HCT116 (cell line): ENCODE measurements around the gene FKBP1A. TPM values are rescaled to one million over a fixed set of nuclear protein-coding genes. Genes with fewer than 3 reads are reported as not detected.

ENCODE experiments used
- ATAC-seq: fragments of 200-7000 bp; cut with Tn5 transposase; 2 replicates; pipeline ENCODE4 v1.9.1; 2020; ENCODE audit warnings: mild to moderate bottlenecking, moderate library complexity
- BruUV-seq: library from RNA; stranded (reverse); fragments of 400-500 nt; replicated peaks from 2 replicates; lab custom pipeline; 2021; lab: Mats Ljungman, UMichigan
- CTCF ChIA-PET: fragments of 300-600 bp; sonication (Branson Sonifier 250); formaldehyde crosslinking; loops from one replicate; lab custom pipeline; 2021; ENCODE audit warnings: antibody characterized with exemption; lab: Charles Lee
- POLR2A ChIA-PET: fragments of 300-600, 350-600 bp; sonication (Branson Sonifier 250); formaldehyde crosslinking; loops from one replicate; lab custom pipeline; 2021; ENCODE audit warnings: antibody characterized with exemption; lab: Charles Lee
- RAD21 ChIA-PET, 2 experiments: fragments of 300-600 bp; sonication (Branson Sonifier 250); formaldehyde crosslinking; loops; one replicate each; lab custom pipeline; 2023; ENCODE audit warnings: low total read pairs in 2 of 2; ENCODE audit not compliant: uncharacterized antibody in 2 of 2, unreplicated experiment in 2 of 2, low non-redundant PET in 1 of 2; lab: Charles Lee
- DNase-seq: peaks from one replicate; pipeline ENCODE4 v3.0.0-alpha.2; 2010; ENCODE audit warnings: low read depth, low spot score
- H2AFZ ChIP-seq: fragments of 200-600 bp; shearing (Covaris generic), sonication (generic); 2 replicates; pipeline ENCODE4 v1.6.1; 2017; ENCODE audit warnings: low read depth, mixed run types, mixed read lengths, antibody characterized with exemption, low read length; ENCODE audit not compliant: poor library complexity, severe bottlenecking
- H3K27ac ChIP-seq: 2 replicates; pipeline ENCODE4 v1.5.1; 2012; ENCODE audit warnings: low read depth, low read length
- H3K27me3 ChIP-seq: fragments of 200-600 bp; sonication (generic); 2 replicates; pipeline ENCODE4 v1.6.1; 2016; ENCODE audit warnings: mixed run types, low read length, mixed read lengths; ENCODE audit not compliant: insufficient read depth
- H3K36me3 ChIP-seq, 2 experiments: fragments of 200-500 bp in 1 of 2; fragments of 200-600 bp in 1 of 2; sonication (Bioruptor generic) in 1 of 2; sonication (generic) in 1 of 2; 2 replicates each; pipeline versions ENCODE4 v1.5.1 to v1.6.1; 2014 to 2016; ENCODE audit warnings: low read length in 2 of 2, inconsistent platforms in 1 of 2, mixed read lengths in 1 of 2, mixed run types in 1 of 2; ENCODE audit not compliant: insufficient read depth in 2 of 2, control insufficient read depth in 1 of 2
- H3K4me1 ChIP-seq, 2 experiments: fragments of 200-600 bp in 1 of 2; sonication (generic) in 1 of 2; 2 replicates each; pipeline versions ENCODE4 v1.5.1 to v1.6.1; 2012 to 2017; ENCODE audit warnings: low read length in 2 of 2, inconsistent platforms in 1 of 2, mild to moderate bottlenecking in 1 of 2, mixed read lengths in 1 of 2, mixed run types in 1 of 2, moderate library complexity in 1 of 2; ENCODE audit not compliant: insufficient read depth in 2 of 2, control insufficient read depth in 1 of 2
- H3K4me2 ChIP-seq: fragments of 200-600 bp; sonication (generic); 2 replicates; pipeline ENCODE4 v1.6.1; 2017; ENCODE audit warnings: mixed run types, low read length, mixed read lengths
- H3K4me3 ChIP-seq, 2 experiments: fragments of 200-600 bp in 1 of 2; sonication (generic) in 1 of 2; replicated peaks in 1 of 2; 2 replicates each; pipeline ENCODE4 v1.5.1; 2011 to 2016; ENCODE audit warnings: low read length in 2 of 2, control low read depth in 1 of 2, low read depth in 1 of 2, mild to moderate bottlenecking in 1 of 2, mixed read lengths in 1 of 2, mixed run types in 1 of 2
- H3K79me2 ChIP-seq: fragments of 200-600 bp; sonication (generic); 2 replicates; pipeline ENCODE4 v1.6.1; 2017; ENCODE audit warnings: mild to moderate bottlenecking, mixed run types, low read length, moderate library complexity, mixed read lengths; ENCODE audit not compliant: insufficient read depth
- H3K9ac ChIP-seq: fragments of 200-600 bp; sonication (generic); 2 replicates; pipeline ENCODE4 v1.6.1; 2016; ENCODE audit warnings: low read length, mixed read lengths
- H3K9me2 ChIP-seq: fragments of 200-600 bp; sonication (generic), shearing (Covaris generic); 2 replicates; pipeline ENCODE4 v1.6.1; 2017; ENCODE audit warnings: mixed run types, mild to moderate bottlenecking, moderate library complexity; ENCODE audit not compliant: insufficient read depth
- H3K9me3 ChIP-seq, 2 experiments: fragments of 200-500 bp in 1 of 2; fragments of 200-600 bp in 1 of 2; sonication (Bioruptor generic) in 1 of 2; sonication (generic) in 1 of 2; 2 replicates each; pipeline ENCODE4 v1.6.1; 2014 to 2017; ENCODE audit warnings: low read length in 2 of 2, mixed read lengths in 2 of 2, inconsistent platforms in 1 of 2, low read depth in 1 of 2, mild to moderate bottlenecking in 1 of 2, mixed run types in 1 of 2, moderate library complexity in 1 of 2; ENCODE audit not compliant: control insufficient read depth in 1 of 2, insufficient read depth in 1 of 2
- H4K20me1 ChIP-seq: fragments of 200-600 bp; sonication (generic), shearing (Covaris generic); 2 replicates; pipeline ENCODE4 v1.6.1; 2017; ENCODE audit warnings: mixed run types, mild to moderate bottlenecking, moderate library complexity; ENCODE audit not compliant: insufficient read depth
- ATF3 ChIP-seq: IDR thresholded peaks from 2 replicates; pipeline ENCODE4 v1.6.1; 2012
- CBX3 ChIP-seq: IDR thresholded peaks from 2 replicates; pipeline ENCODE4 v1.6.1; 2012; ENCODE audit warnings: low read depth
- CEBPB ChIP-seq: IDR thresholded peaks from 2 replicates; pipeline ENCODE4 v1.6.1; 2012; ENCODE audit warnings: low read depth
- CTCF ChIP-seq, 3 experiments: fragments of 200-600 bp in 1 of 3; sonication (generic) in 1 of 3; IDR thresholded peaks in 2 of 3; conservative IDR thresholded peaks in 1 of 3; 2 replicates each; pipeline ENCODE4 v1.5.1; 2012 to 2017; ENCODE audit warnings: low read depth in 2 of 3, low read length in 2 of 3, antibody characterized with exemption in 1 of 3, borderline replicate concordance in 1 of 3, control low read depth in 1 of 3, mild to moderate bottlenecking in 1 of 3, mixed read lengths in 1 of 3, mixed run types in 1 of 3, moderate library complexity in 1 of 3; ENCODE audit not compliant: insufficient read depth in 1 of 3
- EGR1 ChIP-seq: IDR thresholded peaks from 2 replicates; pipeline ENCODE4 v1.6.1; 2012; ENCODE audit warnings: low read depth
- ELF1 ChIP-seq: IDR thresholded peaks from 2 replicates; pipeline ENCODE4 v1.6.1; 2012; ENCODE audit warnings: low read depth, borderline replicate concordance
- EZH2phosphoT487 ChIP-seq: fragments of 200-600 bp; IDR thresholded peaks from 2 replicates; pipeline ENCODE4 v1.6.1; 2018; ENCODE audit warnings: antibody characterized with exemption, borderline replicate concordance
- FOSL1 ChIP-seq: IDR thresholded peaks from 2 replicates; pipeline ENCODE4 v1.6.1; 2012; ENCODE audit warnings: low read depth
- JUND ChIP-seq: IDR thresholded peaks from 2 replicates; pipeline ENCODE4 v1.6.1; 2012
- POLR2A ChIP-seq: IDR thresholded peaks from 2 replicates; pipeline ENCODE4 v1.7.0; 2011; ENCODE audit warnings: borderline replicate concordance; ENCODE audit not compliant: insufficient read depth, insufficient read length; ENCODE audit errors: extremely low read depth
- RAD21 ChIP-seq: IDR thresholded peaks from 2 replicates; pipeline ENCODE4 v1.6.1; 2012; ENCODE audit warnings: low read depth, mild to moderate bottlenecking
- SP1 ChIP-seq: IDR thresholded peaks from 2 replicates; pipeline ENCODE4 v1.6.1; 2012; ENCODE audit warnings: low read depth
- ZBTB33 ChIP-seq: IDR thresholded peaks from 2 replicates; pipeline ENCODE4 v1.6.1; 2011; ENCODE audit warnings: mild to moderate bottlenecking, low read length, moderate library complexity; ENCODE audit not compliant: insufficient replicate concordance; ENCODE audit errors: extremely low read depth
- intact Hi-C: fragments of 100-400 bp; cut with micrococcal nuclease; formaldehyde crosslinking; loops from 2 replicates; pipeline ENCODE4 v1.10.0; 2022
- total RNA-seq: library from RNA; stranded (reverse); gene quantifications from one replicate; pipeline ENCODE4 v1.2.1, GENCODE V29; 2021; ENCODE audit not compliant: unreplicated experiment

FKBP1A gene
- total RNA-seq, 1 experiment from 2014 or later: 259 TPM

- Histone ChIP-seq H3K9me2 (no peaks in the 10 kb centered on the region), H3K27me3 (no peaks in the 10 kb centered on the region), H3K9me3 (no peaks in the 10 kb centered on the region), H3K9ac (no peak overlapping the region), H3K4me1 (peaks cover 10 to 19% of the 10 kb centered on the region in 2 experiments; a peak in 3 of 4 replicates), H4K20me1 (peaks cover 26% of the 10 kb centered on the region; the same call in 1 of the 2 replicates), H3K4me2 (no peak overlapping the region), H2AFZ (no peak overlapping the region), H3K36me3 (peaks cover 3 to 16% of the 10 kb centered on the region in 2 experiments; a peak in 2 of 4 replicates), H3K27ac (no peak overlapping the region), H3K4me3 (no peak overlapping the region), H3K79me2 (peaks cover 99% of the 10 kb centered on the region)
- no TSS peak for BruUV-seq
- CTCF ChIA-PET: no interaction called here
- TF ChIP-seq RAD21: no peak
- no peak for TF ChIP-seq CEBPB
- no peak for TF ChIP-seq ZBTB33
- no peak for TF ChIP-seq SP1
- TF ChIP-seq FOSL1: no peak
- TF ChIP-seq POLR2A: no peak
- no peak for TF ChIP-seq JUND
- no peak for TF ChIP-seq CBX3
- TF ChIP-seq ELF1: no peak
- no peak for TF ChIP-seq CTCF (IDR thresholded peaks at IDR 0.05 in 2 of 3, conservative IDR thresholded peaks at IDR 0.05 in 1 of 3; ENCODE audit: borderline replicate concordance in 1 of 3, insufficient read depth in 1 of 3, low read depth in 2 of 3, low read length in 2 of 3)
- no peak for TF ChIP-seq EGR1
- TF ChIP-seq EZH2phosphoT487: no peak
- TF ChIP-seq ATF3: no peak
- RAD21 ChIA-PET: no interaction called here
- DNase-seq (no peak), ATAC-seq (no peak)
- POLR2A ChIA-PET: no interaction called here
- intact Hi-C loops: no loop called here
Observed at GRCh38 chr20:1386323-1386722, 6.5 kb downstream of the FKBP1A start.
